ENCODE measurements around the gene NFIA.

DNA sequence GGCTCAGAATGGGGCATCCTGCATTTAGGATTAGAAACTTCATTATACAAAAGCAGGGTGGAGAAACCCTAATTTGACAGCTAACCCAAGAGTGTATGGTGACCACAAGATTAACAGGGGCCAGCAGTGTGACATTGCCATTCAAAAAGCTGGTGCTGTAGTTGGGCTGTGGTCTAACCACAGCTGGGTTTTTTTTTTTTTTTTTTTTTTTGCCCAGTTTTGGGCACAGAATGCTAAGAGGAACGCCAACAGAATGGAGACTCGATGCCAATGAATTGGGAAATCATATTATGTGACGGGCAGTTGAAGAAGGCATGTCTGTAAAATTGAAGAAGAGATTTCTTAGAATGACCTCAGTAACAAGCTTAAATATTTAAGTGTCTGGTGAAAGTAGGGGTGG is 58.4 kb downstream of the NFIA start:
- no peak for TF ChIP-seq FOXK2 (conservative IDR thresholded peaks at IDR 0.05 in 1 of 2, IDR thresholded peaks at IDR 0.05 in 1 of 2; ENCODE audit: low read depth in 2 of 2)
- TF ChIP-seq CC2D1A (IDR thresholded peaks at IDR 0.05), result no peak
- TF ChIP-seq SPI1 (IDR thresholded peaks at IDR 0.05; ENCODE audit: borderline replicate concordance, low read depth, low read length), result no peak
